Right cardiac atrium (tissue), 5 donors: ENCODE measurements around the gene SLF2. TPM values are rescaled to one million over a fixed set of nuclear protein-coding genes. Genes with fewer than 3 reads are reported as not detected.
A peak's percentile ranks its signal among the peaks of the same experiment; 100 is the strongest.

Source experiments
- ATAC-seq, 2 donors: fragments of 200-7000 bp; cut with Tn5 transposase; one replicate each; pipeline versions ENCODE4 v1.8.0 to v1.9.1; 2020; ENCODE audit warnings: moderate library complexity in 2 of 2, mild to moderate bottlenecking in 1 of 2
- DNase-seq, 3 donors: peaks; one replicate each; pipeline ENCODE4 v3.0.0-alpha.2; 2020
- H3K27ac ChIP-seq: one replicate; pipeline ENCODE4 v1.5.1; 2013; ENCODE audit warnings: mild to moderate bottlenecking, low read length, control low read depth, moderate library complexity
- H3K27me3 ChIP-seq: one replicate; pipeline ENCODE4 v1.6.1; 2013; ENCODE audit not compliant: control insufficient read depth, insufficient read depth
- H3K4me1 ChIP-seq: one replicate; pipeline ENCODE4 v1.6.1; 2013; ENCODE audit warnings: low read length; ENCODE audit not compliant: control insufficient read depth, insufficient read depth
- H3K4me3 ChIP-seq: one replicate; pipeline ENCODE4 v1.5.1; 2013; ENCODE audit warnings: low read length, control low read depth
- H3K9me3 ChIP-seq: one replicate; pipeline ENCODE4 v1.6.1; 2013; ENCODE audit warnings: low read length; ENCODE audit not compliant: control insufficient read depth
- WGBS: extraction: QIAGEN DNeasy Blood & Tissue Kit; methylation state at CpG from one replicate; pipeline ENCODE4 v1.1.7; 2013; 5-methylcytosine and 5-hydroxymethylcytosine counted together
- intact Hi-C, 4 donors: fragments of 100-400 bp; cut with DNase I; formaldehyde crosslinking; loops; one replicate each; pipeline versions ENCODE4 v1.11.0 to v1.14.0; 2022 to 2023
- polyA plus RNA-seq: library from polyadenylated mRNA; stranded (reverse); fragments of 200-250 nt; gene quantifications from one replicate; pipeline ENCODE4 v1.2.3, GENCODE V29; 2013
- total RNA-seq, 4 donors: library from RNA; stranded (reverse); fragmentation: NEBNext Ultra II Directional; extraction: Animal tissue kit (Norgen Biotek cat#: 25700); gene quantifications; one replicate each; pipeline ENCODE4 v1.2.1, GENCODE V29; 2021
- donor health status: healthy with polysubstance abuse.
- donor health status: DM: no; HTN: yes; CAD: no.
- donor health status: DM: no; HTN: no; CAD: no.
- donor health status: DM: no; HTN: yes; CAD: no; lungs with severe emphysema.
- donor health status: DM: yes; HTN: yes; CAD: no.

SLF2 gene
- total and polyA plus RNA-seq, 5 donors, result 7.4 to 22.6 (median 19.1) TPM

DNA sequence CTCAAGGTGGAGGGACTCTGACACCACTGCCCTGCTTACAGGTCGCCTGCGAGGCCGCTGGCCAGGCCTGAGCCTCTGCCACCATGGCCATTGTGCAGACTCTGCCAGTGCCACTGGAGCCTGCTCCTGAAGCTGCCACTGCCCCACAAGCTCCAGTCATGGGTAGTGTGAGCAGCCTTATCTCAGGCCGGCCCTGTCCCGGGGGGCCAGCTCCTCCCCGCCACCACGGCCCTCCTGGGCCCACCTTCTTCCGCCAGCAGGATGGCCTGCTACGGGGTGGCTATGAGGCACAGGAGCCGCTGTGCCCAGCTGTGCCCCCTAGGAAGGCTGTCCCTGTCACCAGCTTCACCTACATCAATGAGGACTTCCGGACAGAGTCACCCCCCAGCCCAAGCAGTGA lies 89.7 kb downstream of the SLF2 start:
- Histone ChIP-seq H3K4me1 (peaks cover 13% of the 10 kb centered on the region), H3K9me3 (no peaks in the 10 kb centered on the region), H3K4me3 (no peak overlapping the region), H3K27me3 (no peaks in the 10 kb centered on the region), H3K27ac (no peak overlapping the region)
- DNase-seq, result no peak
- ATAC-seq, result no peak
- 62% methylated on average over 11 of the region's 11 CpGs for WGBS
- intact Hi-C loops, result no loop called here

DNA sequence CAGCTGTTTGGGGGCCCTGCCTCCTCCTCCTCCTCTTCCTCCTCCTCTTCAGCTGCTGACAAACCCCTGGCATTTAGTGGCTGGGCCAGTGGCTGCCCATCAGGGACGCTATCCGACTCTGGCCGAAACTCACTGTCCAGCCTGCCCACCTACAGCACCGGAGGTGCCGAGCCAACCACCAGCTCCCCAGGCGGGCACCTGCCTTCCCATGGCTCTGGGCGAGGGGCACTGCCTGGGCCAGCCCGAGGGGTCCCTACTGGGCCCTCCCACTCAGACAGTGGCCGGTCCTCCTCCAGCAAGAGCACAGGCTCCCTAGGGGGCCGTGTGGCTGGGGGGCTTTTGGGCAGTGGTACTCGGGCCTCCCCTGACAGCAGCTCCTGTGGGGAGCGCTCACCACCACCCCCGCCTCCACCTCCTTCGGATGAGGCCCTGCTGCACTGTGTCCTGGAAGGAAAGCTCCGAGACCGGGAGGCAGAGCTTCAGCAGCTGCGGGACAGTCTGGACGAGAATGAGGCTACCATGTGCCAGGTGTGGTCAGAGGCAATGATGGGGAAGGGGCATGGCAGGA lies 91.0 kb downstream of the SLF2 start:
- intact Hi-C loops, result no loop called here
- no peak overlapping the region for H3K4me3 ChIP-seq
- H3K9me3 ChIP-seq, result no peaks in the 10 kb centered on the region
- no peak for ATAC-seq
- DNase-seq, result no peak
- no peak overlapping the region for H3K27ac ChIP-seq
- peaks cover 9% of the 10 kb centered on the region for H3K4me1 ChIP-seq
- no peaks in the 10 kb centered on the region for H3K27me3 ChIP-seq
- 88% methylated on average over 18 of the region's 18 CpGs for WGBS

DNA sequence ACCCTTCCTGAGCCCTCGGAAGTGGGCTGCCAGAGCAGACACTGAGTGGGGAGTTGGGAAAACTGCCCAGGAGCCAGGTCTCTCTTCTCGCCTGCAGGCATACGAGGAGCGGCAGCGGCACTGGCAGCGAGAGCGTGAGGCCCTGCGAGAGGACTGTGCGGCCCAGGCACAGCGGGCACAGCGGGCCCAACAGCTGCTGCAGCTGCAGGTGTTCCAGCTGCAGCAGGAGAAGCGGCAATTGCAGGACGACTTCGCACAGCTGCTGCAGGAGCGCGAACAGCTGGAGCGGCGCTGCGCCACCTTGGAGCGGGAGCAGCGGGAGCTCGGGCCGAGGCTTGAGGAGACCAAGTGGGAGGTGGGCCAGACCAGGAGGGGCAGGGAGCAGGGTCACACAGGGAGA lies 92.6 kb downstream of the SLF2 start:
- Histone ChIP-seq H3K9me3 (no peaks in the 10 kb centered on the region), H3K27ac (no peak overlapping the region), H3K4me3 (no peak overlapping the region), H3K27me3 (no peaks in the 10 kb centered on the region), H3K4me1 (peaks cover 7% of the 10 kb centered on the region)
- ATAC-seq (no peak), DNase-seq (no peak)
- 81% methylated on average over 23 of the region's 23 CpGs for WGBS
- intact Hi-C loops, result no loop called here

DNA sequence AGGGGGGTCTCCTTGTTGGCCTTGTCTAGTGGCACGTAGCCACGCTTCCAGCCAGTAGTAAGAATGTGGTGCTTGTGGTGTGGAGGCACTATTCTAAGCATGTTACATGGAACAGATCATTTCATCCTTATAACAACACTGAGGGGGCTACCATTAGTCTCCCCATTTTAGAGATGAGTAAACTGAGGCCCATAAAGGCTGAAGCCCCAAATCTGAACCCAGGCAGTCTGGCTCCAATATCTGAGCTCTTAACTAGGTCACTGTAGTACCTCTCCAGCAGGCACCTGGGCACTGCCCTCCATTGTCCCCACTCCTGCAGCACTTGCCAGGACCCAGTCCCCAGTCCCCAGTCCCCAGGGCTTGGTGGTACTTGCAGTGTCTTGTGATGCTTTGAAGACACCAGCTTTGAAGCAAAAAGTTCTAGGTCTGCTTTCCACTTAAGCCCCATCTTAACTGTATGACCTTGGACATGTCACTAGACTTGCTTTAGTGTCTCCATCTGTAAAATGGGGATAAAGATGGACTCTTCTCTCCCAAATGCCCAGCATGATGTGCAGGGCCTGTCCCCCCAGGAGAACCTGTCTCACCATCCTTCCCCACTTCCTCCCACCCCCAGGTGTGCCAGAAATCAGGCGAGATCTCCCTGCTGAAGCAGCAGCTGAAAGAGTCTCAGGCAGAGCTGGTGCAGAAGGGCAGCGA lies 93.3 kb downstream of the SLF2 start:
- Histone ChIP-seq H3K4me1 (peaks cover 7% of the 10 kb centered on the region), H3K27me3 (no peaks in the 10 kb centered on the region), H3K27ac (no peak overlapping the region), H3K4me3 (no peak overlapping the region), H3K9me3 (no peaks in the 10 kb centered on the region)
- WGBS, result 90% methylated on average over 4 of the region's 4 CpGs
- ATAC-seq, result no peak
- DNase-seq, result no peak
- intact Hi-C loops, result no loop called here

DNA sequence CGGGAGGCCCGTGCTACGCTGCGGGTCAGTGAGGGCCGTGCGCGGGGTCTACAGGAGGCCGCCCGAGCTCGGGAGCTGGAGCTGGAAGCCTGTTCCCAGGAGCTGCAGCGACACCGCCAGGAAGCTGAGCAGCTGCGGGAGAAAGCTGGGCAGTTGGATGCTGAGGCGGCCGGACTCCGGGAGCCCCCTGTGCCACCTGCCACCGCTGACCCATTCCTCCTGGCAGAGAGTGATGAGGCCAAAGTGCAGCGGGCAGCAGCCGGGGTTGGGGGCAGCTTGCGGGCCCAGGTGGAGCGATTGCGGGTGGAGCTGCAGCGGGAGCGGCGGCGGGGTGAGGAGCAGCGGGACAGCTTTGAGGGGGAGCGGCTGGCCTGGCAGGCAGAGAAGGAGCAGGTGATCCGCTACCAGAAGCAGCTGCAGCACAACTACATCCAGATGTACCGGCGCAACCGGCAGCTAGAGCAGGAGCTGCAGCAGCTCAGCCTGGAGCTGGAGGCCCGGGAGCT lies 93.9 kb downstream of the SLF2 start:
- WGBS, result 79% methylated on average over 33 of the region's 33 CpGs
- H3K9me3 ChIP-seq, result no peaks in the 10 kb centered on the region
- DNase-seq, result peak in 1 of 3 donors; percentile 66
- H3K27ac ChIP-seq, result no peak overlapping the region
- ATAC-seq, result no peak
- H3K27me3 ChIP-seq, result no peaks in the 10 kb centered on the region
- peaks cover 7% of the 10 kb centered on the region for H3K4me1 ChIP-seq
- intact Hi-C loops, result no loop called here
- H3K4me3 ChIP-seq, result no peak overlapping the region

DNA sequence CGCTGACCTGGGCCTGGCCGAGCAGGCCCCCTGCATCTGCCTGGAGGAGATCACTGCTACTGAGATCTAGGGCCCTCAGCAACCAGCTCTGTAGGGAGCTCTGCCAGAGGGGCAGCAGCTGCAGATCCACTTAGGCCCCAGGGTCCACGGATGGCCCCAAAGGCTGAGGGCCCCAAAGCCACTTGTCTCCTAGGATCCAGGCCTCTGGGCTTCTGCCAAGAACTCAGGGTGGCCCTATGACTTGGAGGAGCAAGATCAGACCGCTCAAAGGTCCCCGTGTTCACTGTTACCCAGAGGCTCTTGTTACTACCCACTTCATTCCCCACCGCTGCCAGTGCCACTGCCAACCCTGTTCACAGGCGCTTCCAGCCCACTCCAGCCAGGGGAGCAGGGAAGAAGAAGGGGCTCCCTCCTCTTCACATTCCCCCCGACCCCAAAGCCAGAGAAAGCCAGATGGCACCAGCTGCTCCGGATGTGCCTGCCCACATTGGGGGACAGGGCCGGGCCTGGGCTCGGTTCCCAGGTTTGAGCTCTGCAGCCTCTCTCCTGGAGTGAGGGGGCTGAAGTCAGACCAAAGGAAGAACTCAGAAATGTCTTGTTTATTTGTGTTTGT lies 94.4 kb downstream of the SLF2 start:
- WGBS, result 49% methylated on average over 11 of the region's 11 CpGs
- H3K27ac ChIP-seq, result peak overlapping the region; percentile 5
- peaks cover 3% of the 10 kb centered on the region for H3K4me1 ChIP-seq
- no peak overlapping the region for H3K4me3 ChIP-seq
- intact Hi-C loops, result no loop called here
- no peaks in the 10 kb centered on the region for H3K27me3 ChIP-seq
- ATAC-seq, result peak in 1 of 2 donors; percentile 7
- DNase-seq, result peak in 1 of 3 donors; percentile 79
- no peaks in the 10 kb centered on the region for H3K9me3 ChIP-seq

DNA sequence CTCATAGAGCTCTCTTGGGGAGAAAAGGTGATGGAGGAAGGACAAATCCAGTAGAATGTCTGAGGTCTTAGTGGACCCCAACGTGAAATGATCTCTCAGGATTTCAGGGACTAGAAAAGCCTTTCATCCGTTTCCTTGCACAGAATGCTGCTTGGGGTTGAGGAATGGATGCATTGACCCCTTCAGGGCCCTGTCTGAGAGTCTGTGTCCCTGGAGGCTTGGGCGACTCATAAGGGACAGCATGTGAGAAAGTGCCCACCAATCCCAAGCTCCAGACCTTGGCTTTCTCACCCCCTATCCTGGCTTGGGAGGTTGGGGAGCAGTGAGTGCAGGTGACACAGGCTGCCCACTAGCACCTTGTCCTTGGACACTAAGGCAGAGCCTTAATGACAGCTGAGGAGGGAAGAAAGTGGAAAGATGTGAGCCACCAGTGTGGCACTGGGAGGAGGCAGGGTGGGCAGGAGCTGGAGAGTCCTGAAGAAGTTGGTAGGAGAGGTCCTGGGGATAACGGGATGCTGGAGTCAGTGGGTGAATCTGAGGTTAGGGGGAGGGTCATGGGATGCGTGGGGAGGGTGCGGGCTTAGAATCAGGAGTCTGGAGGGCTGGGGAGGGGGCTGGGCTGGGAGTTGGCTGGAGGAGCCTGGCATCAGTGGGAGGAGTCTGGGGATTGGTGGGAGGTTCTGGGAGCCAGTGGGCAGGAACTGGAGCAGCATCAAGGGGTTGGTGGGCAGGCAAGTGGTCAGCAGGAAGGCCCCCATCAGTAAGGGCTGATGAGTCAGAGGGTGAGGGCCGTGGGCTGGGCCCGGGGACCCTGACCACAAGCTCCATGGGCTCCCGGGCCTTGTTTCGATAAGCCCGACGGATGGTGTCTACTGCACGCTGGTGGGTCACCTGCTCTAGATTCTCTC lies 95.4 kb downstream of the SLF2 start:
- Histone ChIP-seq H3K9me3 (no peaks in the 10 kb centered on the region), H3K27ac (no peak overlapping the region), H3K27me3 (no peaks in the 10 kb centered on the region), H3K4me3 (no peak overlapping the region), H3K4me1 (no peaks in the 10 kb centered on the region)
- WGBS, result 62% methylated on average over 13 of the region's 13 CpGs
- DNase-seq (no peak), ATAC-seq (no peak)
- intact Hi-C loops, result no loop called here

DNA sequence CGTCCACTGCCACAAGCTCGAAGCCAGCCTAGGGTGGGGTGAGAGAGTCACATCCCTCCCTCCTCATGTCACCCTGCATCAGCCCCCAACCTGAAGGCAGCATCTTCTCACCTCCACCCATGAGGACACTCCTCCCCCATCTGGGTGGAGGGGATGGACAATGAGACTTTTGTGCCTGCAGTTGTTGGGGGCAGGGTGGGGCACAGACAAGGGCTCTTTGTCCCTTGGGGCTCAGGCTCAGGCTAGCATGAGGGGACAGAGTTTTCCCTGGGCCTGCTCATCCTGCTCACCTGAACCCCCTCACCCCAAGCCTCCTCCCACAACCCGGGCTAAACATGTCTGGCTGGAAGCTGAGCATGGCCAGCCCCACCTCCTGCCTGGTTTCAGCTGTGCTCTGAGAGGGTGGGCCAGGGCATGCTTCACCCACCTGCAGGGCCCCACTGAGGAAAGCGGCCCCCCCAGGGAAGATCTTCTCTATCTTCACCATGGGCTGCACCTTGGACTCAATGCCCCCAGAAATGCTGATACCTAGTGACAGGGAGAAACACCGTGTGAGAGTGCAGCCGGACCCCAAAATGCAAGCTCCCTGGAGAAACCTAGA lies 96.2 kb downstream of the SLF2 start:
- intact Hi-C loops, result no loop called here
- no peak for DNase-seq
- Histone ChIP-seq H3K27ac (no peak overlapping the region), H3K9me3 (no peaks in the 10 kb centered on the region), H3K4me1 (no peaks in the 10 kb centered on the region), H3K27me3 (no peaks in the 10 kb centered on the region), H3K4me3 (no peak overlapping the region)
- no peak for ATAC-seq
- 78% methylated on average over 6 of the region's 6 CpGs for WGBS

DNA sequence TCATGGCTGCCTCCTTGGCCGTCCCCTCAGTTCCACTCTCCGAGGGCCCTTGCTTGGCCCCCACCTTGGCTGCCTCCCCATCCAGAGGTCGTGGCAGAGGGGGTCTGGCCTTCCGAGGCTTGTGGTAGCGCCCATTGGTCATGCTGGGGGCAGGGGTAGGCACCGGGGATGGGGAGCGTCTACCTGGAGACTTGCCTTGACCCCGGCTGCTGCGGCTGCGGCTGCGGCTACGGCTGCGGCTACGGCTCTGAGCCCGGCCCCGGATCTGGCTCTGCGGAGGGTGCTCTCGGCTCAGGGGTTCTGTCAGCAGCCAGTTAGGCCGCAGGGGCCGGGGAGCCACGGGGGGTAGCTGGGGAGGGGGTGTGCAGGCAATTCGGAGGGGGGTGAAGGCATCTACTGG lies 97.6 kb downstream of the SLF2 start:
- Histone ChIP-seq H3K4me3 (no peak overlapping the region), H3K27me3 (no peaks in the 10 kb centered on the region), H3K9me3 (no peaks in the 10 kb centered on the region), H3K4me1 (no peaks in the 10 kb centered on the region), H3K27ac (no peak overlapping the region)
- ATAC-seq, result no peak
- WGBS, result 96% methylated on average over 22 of the region's 22 CpGs
- intact Hi-C loops, result no loop called here
- no peak for DNase-seq

DNA sequence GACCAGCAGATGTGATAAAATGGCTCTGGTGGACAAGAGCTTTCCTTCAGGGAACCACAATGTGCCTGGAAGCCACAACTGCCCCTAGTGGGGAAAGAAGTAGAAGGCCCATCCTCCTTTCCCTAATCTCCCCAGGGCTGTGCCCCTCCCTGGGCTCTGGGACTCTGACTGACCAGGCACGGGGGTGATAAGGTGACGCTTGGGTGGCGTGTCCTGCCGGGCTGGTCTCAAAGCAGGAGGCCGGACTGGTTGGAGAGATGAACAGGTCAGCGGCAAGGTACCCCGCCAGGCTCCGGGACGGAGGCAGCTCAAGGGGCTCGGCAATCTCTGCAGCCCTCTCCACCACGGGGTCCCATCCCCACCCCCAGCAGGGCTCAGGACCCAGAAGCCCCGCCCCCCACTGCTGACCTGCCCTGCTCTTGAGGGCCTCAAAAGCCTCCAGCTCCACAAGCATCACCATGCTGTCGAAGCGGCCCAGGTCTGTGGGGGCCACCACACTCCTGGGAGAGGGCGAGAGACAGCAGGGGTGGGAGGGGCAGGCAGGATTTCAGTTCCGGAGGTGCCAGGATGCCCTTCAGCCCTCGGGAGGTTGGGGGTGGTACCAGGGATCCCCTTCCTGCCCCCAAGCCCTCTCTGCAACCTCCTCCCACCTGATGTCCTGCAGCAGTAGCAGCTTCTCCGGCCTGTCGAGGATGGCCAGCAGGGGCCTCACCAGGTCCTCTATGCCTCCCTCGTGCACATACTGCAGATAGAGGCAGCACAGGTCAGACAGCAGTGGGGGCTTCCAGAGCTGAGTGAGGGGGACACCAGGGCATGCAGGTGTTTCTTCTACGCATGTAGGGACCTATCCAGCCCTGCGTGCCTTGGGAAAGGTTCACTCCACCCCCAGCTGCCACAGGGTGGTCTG lies 99.0 kb downstream of the SLF2 start:
- DNase-seq, result peak in 1 of 3 donors; percentile 69
- WGBS, result 57% methylated on average over 22 of the region's 22 CpGs
- H3K4me1 ChIP-seq, result no peaks in the 10 kb centered on the region
- H3K27ac ChIP-seq, result no peak overlapping the region
- no peaks in the 10 kb centered on the region for H3K27me3 ChIP-seq
- H3K9me3 ChIP-seq, result no peaks in the 10 kb centered on the region
- no peak for ATAC-seq
- intact Hi-C loops, result loop anchor here in 1 of 4 donors (2.0 kb wide), 1 partner anchor 17 kb away; no protein-coding TSS in a partner anchor
- H3K4me3 ChIP-seq, result no peak overlapping the region
